ENCODE data around the gene WWP2. TPM values are rescaled to one million over a fixed set of nuclear protein-coding genes. Genes with fewer than 3 reads are reported as not detected.

The WWP2 gene
- total RNA-seq, 2 donors from 2014 or later: 144 to 146 TPM

- DNase-seq (ENCODE audit: low spot score) (no peak), ATAC-seq (ENCODE audit: insufficient number of reproducible peaks, low FRiP score, low read depth) (no peak)
- Histone ChIP-seq H3K9me3 (no peaks in the 10 kb centered on the region), H3K4me3 (no peak overlapping the region), H3K4me1 (ENCODE audit: control insufficient read depth in 1 of 2, low read depth in 2 of 2) (peaks cover 36 to 66% of the 10 kb centered on the region in 2 donors), H3K27me3 (replicated peaks; ENCODE audit: insufficient read depth) (no peaks in the 10 kb centered on the region), H3K36me3 (no peaks in the 10 kb centered on the region), H3K27ac (peak overlapping the region; percentile 88 to 90)
- TF ChIP-seq CTCF (IDR thresholded peaks at IDR 0.05): no peak
Measured at GRCh38 chr16:69858191-69859104, 96.3 kb downstream of the WWP2 start.

- no peaks in the 10 kb centered on the region for H3K27me3 ChIP-seq (replicated peaks; ENCODE audit: insufficient read depth)
- peak; percentile 30 for TF ChIP-seq CTCF (IDR thresholded peaks at IDR 0.05)
- H3K4me1 ChIP-seq (ENCODE audit: control insufficient read depth in 1 of 2, low read depth in 2 of 2): peaks cover 36 to 61% of the 10 kb centered on the region in 2 donors
- ATAC-seq (ENCODE audit: insufficient number of reproducible peaks, low FRiP score, low read depth) (no peak), DNase-seq (ENCODE audit: low spot score) (no peak)
- H3K36me3 ChIP-seq: no peaks in the 10 kb centered on the region
- H3K9me3 ChIP-seq: no peaks in the 10 kb centered on the region
- H3K4me3 ChIP-seq: no peak overlapping the region
- peak overlapping the region; percentile 88 to 90 for H3K27ac ChIP-seq
Measured at GRCh38 chr16:69859105-69859989, 97.2 kb downstream of the WWP2 start.

- TF ChIP-seq CTCF (IDR thresholded peaks at IDR 0.05): no peak
- H3K36me3 ChIP-seq: no peaks in the 10 kb centered on the region
- peaks cover 28 to 51% of the 10 kb centered on the region in 2 donors for H3K4me1 ChIP-seq (ENCODE audit: control insufficient read depth in 1 of 2, low read depth in 2 of 2)
- ATAC-seq (ENCODE audit: insufficient number of reproducible peaks, low FRiP score, low read depth) (no peak), DNase-seq (ENCODE audit: low spot score) (no peak)
- peak overlapping the region; percentile 88 to 90 for H3K27ac ChIP-seq
- no peaks in the 10 kb centered on the region for H3K27me3 ChIP-seq (replicated peaks; ENCODE audit: insufficient read depth)
- no peaks in the 10 kb centered on the region for H3K9me3 ChIP-seq
- H3K4me3 ChIP-seq: no peak overlapping the region
Measured at GRCh38 chr16:69860233-69861231, 98.4 kb downstream of the WWP2 start.

- peak overlapping the region; percentile 34 for H3K4me3 ChIP-seq
- H3K27me3 ChIP-seq (replicated peaks; ENCODE audit: insufficient read depth): no peaks in the 10 kb centered on the region
- DNase-seq (ENCODE audit: low spot score): peak; percentile 50
- H3K9me3 ChIP-seq: no peaks in the 10 kb centered on the region
- TF ChIP-seq CTCF (IDR thresholded peaks at IDR 0.05): no peak
- peak; percentile 85 for ATAC-seq (ENCODE audit: insufficient number of reproducible peaks, low FRiP score, low read depth)
- H3K4me1 ChIP-seq (ENCODE audit: control insufficient read depth in 1 of 2, low read depth in 2 of 2): peaks cover 27 to 49% of the 10 kb centered on the region in 2 donors
- peak overlapping the region; percentile 88 to 90 for H3K27ac ChIP-seq
- H3K36me3 ChIP-seq: no peaks in the 10 kb centered on the region
Measured at GRCh38 chr16:69861292-69862030, 99.3 kb downstream of the WWP2 start.

Measured in thoracic aorta (tissue), 2 donors.